Limb (tissue), 2 donors: Measurements from ENCODE around the gene ACAA1.
"Not testable (repeated sequence)": the region's sequence is repeated elsewhere in the genome, so short reads cannot be mapped to it uniquely, and the experiment has no call there.

ENCODE experiments used
- DNase-seq, 2 donors: peaks; one replicate each; pipeline ENCODE4 v3.0.0-alpha.2; 2016; ENCODE audit errors: extremely low spot score in 2 of 2

The ACAA1 gene, protein sequence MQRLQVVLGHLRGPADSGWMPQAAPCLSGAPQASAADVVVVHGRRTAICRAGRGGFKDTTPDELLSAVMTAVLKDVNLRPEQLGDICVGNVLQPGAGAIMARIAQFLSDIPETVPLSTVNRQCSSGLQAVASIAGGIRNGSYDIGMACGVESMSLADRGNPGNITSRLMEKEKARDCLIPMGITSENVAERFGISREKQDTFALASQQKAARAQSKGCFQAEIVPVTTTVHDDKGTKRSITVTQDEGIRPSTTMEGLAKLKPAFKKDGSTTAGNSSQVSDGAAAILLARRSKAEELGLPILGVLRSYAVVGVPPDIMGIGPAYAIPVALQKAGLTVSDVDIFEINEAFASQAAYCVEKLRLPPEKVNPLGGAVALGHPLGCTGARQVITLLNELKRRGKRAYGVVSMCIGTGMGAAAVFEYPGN

DNA sequence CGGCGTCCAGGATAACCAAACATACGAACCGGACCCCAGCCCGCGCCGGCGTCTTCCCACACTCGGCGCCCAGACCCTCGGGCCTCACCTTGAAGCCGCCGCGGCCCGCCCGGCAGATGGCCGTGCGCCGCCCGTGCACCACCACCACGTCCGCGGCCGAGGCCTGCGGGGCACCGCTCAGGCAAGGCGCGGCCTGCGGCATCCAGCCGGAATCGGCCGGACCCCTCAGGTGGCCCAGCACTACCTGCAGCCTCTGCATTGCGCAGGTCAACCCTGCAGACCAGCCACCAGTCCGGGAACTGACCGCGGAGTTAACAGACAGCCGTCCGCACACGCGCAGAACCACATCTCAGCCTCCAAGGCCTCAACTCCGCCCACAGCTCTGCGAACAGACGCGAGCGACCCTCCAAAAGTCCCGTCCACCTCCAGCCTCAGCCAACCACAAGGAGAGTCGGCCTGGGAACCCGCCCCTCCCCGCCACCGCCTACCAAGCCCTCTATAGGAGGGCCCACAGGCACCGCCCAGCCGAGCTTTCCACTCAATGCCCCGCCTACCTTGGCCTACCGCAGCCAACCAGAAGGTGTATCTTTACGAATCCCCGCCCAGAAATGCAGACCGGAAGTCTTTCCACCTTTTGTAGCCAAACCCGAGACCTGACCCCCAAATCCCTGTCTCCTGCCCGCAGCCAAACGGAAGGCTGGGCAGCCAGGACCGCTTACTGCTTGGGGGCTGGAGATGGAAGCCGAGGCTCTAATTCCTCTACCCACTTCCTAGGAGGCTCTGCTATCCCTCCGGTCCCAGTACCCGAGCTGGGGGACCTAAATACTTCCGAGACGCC lies at the start of gene ACAA1:
TSS of gene ACAA1 (minus strand) at position 351 of the 838 bp plus-strand sequence. CDS start at position 259, 92 bp downstream.
- peak; percentile 98 to 99 for DNase-seq

DNA sequence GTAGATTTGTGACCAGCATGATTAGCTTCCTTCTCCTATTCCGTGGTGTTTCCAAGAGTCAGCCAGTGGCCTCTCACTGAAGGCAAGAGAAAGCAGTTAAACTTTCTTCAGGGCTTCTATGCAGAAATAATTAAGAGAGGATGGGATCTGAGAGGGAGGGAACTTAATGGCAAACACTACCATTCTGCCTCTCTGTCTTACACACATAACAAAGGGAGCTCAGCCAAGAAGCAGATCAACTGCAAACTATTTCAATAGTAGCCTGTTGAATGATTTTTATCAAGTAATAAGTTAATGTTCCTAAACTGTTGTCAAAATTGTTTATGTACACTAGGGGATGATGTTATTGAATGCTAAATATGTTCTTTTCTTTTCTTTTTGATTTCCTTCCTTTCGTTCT lies 40.3 kb upstream of the ACAA1 start:
- DNase-seq: no peak

DNA sequence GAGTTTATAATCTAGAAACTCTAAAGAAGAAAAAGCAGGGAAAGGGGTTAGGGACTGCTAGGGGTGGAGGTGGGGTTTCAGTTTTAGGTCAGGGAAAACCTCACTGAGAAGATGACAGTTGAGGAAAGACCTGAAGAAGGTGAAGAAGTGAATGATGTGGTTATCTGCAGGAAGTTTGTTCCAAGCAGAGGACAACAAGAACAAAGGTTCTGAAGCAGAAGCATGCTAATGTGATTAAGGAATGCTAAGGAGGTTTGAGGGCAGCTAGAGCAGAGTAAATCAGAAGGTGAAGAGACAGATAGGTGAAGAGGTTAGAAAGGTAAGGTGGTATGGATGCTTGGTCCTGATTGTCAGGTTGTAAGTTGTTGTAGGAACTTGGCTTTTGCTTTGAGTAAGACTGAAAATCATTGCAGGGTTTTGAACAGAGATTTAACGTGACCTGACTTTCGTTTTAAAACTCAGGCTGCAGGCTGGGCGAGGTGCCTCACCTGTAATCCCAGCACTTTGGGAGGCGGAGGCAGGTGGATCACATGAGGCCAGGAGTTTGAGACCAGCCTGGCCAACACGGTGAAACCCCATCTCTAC lies 37.0 kb upstream of the ACAA1 start:
- no peak for DNase-seq

DNA sequence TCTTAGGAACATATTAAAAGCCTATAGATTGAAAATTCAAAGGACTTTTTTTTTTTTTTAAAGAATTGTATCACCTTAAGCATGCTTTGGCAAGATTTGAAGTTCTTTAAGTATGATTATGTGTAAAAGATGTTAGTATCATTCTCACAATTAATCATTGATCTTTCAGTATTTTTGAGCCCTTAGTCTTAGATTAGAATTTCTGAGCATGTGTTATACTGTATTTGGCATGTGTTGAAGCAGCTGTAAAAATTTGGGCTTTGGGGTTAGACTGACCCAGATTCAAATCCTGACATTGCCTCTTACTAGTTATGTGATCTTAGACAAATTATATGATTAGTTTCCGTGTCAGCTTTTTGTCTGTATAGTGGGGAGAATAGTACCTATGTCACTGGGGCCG lies 34.7 kb upstream of the ACAA1 start:
- no peak for DNase-seq

DNA sequence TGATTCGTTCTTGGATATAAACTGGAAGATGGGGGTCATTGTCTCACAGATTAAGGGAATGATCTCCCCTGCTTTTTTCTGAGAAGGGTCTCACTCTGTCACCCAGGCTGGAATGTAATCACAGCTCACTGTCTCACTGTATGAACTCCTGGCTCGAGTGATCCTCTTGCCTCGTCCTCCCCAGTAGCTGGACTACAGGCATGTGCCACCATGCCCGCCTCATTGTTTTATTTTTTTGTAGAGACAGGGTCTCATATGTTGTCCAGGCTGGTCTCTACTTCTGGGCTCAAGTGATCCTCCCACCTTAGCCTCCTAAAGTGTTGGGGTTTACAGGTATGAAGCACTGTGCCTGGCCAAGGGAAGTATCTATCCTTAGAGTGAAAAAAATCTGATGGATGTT lies 33.8 kb upstream of the ACAA1 start:
- DNase-seq: no peak

DNA sequence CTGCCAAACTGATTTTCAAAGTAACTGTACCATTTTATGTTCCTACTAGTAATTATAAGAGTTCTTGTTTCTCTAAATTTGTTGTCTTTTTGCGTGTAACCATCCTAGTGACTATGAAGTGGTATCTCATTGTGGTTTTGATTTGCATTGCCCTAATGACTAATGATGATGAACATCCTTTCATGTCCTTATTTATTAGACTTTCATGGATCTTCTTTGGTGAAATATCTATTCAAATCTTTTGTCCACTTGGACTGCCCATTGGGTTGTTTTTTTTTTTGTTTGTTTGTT lies 32.0 kb upstream of the ACAA1 start:
- no peak for DNase-seq

DNA sequence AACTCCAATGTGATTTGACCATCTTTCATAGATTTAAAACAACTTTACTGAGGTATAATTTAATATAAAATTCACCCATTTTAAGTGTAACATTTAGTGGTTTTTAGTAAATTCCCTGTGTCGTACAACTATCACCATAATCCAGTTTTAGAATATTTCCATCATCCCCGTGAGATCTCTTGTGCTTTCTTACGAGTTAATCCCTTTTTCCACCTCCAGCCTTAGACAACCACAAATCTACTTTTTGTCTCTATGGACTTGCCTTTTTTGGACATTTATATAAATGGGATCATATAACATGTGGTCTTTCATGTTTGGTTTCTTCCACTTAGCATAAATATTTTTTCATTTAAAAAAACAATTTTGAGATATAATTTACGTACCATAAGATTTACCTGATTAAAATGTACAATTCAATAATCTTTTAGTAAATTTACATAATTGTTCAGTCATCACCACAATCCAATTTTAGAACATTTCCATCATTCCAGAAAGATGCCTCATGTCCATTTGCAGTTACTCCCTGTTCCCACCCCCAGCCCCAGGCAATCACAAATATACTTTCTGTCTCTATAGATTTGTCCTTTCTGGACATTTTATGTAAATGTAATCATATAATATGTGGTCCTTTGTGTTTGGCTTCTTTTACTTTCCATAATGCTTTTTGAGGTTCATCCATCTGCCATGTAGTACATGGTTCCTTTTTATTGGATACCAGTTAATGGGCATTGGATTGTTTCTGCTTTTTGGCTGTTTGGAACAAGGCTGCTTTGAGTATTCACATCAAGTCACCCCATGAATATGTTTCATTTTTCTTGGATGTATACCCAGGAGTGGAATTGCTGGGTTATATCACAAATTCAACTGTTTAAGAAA lies 31.5 kb upstream of the ACAA1 start:
- no peak for DNase-seq

DNA sequence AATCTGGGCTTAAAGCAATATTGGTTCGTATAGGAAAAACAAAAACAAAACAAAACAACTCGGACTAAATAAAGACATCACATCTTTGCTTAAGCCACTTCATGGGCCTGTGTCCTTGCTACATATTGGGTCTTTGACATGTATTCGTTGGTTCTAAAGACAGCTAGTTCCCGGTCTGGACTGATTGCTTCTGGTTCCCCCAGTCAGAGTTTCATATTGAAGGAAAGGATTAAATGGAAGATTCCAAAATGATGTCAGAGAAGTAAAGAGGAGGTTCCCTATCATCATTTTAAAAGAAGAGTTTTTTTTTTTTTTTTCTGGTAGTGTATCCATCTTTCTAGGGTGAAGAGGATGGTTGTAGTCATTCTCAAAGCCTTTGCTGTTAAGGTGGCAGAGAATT lies 30.7 kb upstream of the ACAA1 start:
- DNase-seq: no peak

DNA sequence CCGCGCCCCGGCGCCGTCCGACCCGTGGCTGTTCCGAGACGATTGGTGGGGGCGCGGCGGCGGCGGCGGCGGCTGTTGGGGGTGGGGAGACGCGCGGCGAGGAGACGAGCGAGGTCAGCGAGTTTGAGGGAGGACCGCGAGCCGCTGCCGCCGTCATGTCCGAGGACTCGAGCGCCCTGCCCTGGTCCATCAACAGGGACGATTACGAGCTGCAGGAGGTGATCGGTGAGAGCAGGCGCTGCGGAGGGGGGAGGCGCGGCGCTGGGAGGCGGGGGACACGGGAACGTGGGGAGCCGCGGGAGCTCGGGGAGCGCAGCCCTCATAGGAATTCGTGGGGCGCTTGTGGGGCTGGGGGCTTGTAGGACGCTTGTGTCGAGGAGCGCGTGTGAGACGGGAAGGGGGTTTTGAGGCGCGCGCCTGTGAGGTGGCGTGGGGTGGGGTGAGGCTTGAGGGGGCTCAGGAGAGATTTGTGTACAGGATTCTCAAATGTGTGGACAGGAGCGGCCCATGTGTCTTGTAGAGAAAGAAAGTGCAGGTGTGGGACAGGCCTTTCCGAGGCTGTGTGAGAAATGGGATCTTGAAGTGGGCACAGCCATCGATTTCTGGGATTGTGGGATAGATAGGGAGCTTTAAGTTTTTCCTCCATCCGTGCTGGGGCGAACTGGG lies 28.9 kb upstream of the ACAA1 start:
- peak in 1 of 2 donors; percentile 20 for DNase-seq

DNA sequence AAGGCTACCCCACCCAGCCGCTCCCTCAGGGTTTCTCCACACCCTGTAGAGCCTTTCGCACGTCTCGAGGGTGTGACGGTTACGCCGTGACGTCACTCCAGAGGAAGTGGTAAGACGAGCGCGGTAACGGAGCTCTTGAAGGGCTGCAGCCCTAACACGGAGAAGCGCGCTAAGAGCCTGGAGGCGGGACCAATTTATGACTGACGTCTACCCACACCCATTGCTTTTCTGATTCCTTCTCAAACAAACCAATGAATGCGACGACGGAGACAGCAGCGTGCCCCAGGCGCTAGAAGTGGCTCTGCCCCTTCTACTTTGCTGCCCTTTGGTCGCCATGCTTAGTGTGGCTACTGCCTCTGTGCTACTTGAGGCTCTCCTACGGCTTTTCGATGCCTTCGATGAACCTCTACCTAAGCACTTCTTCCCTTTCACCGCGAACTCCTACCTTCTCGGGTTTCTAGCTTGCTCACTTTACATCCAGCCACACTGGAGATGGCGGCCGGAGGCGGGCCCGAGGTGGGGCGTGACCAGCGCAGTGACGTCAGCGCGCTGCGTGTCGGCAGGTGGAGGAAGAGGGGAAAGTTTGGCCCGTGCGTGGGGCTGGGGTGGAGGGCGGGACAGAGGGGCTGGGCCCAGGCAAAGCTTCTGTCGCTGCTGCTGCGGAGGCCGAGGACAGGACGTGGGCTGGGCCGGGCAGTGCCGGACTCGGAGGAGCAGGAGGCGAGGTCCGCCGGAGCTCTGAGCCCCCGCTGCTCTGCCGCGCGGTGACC lies 28.2 kb upstream of the ACAA1 start, which contains the start of gene OXSR1:
TSS of gene OXSR1 (plus strand) at position 586 of the 770 bp plus-strand sequence. CDS start 340 bp downstream, outside the sequence.
- peak; percentile 97 to 100 for DNase-seq

DNA sequence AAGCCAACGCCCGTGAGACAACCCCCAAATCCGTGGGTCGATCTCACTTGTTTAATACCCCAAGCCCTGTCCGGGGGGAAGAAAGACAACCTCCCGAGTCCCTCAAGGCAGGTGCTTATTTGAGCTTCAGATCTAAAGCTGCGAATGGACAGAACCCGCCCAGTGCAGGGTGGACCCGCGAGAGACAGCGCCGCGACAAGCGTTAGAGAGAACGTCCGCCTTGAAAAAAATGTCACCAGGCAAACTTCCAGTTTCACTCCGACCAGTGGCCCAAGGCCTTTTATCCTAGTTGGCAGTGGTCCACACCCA lies 27.7 kb upstream of the ACAA1 start:
- no peak for DNase-seq

DNA sequence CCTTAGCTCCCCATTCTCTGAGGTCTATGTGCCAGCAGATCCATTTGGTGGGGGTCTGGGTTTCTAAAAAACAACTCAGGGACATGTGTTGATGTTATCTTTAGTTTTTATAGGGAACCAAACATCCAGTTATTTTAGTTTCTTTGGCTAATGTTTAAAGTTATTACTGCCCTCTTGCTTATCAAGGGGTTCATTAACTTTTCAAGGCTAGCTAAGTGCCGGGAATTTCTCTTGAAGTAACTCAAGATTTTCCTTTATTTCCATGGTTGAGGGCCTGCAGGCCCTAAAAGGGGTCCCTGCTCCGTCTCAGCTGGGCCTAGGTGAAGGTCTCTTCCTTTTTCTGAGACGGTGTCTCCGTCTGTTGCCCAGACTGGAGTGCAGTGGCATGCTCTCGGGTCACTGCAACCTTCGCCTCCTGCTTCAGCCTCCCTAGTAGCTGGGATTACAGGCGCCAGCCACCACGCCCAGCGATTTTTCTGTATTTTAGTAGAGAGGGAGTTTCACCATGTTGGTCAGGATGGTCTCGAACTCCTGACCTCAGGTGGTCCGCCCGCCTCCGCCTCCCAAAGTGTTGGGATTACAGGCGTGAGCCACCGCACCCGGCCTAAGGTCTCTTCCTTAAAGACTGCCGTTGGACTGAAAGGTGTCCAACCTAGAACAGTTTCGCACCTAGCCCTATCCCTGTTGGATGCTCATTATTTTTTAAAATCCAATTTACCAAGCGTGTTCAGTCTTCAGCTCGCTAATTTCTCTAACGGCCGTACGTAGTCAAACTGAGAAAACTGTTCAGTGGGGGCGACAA lies 27.1 kb upstream of the ACAA1 start:
- DNase-seq: no peak

DNA sequence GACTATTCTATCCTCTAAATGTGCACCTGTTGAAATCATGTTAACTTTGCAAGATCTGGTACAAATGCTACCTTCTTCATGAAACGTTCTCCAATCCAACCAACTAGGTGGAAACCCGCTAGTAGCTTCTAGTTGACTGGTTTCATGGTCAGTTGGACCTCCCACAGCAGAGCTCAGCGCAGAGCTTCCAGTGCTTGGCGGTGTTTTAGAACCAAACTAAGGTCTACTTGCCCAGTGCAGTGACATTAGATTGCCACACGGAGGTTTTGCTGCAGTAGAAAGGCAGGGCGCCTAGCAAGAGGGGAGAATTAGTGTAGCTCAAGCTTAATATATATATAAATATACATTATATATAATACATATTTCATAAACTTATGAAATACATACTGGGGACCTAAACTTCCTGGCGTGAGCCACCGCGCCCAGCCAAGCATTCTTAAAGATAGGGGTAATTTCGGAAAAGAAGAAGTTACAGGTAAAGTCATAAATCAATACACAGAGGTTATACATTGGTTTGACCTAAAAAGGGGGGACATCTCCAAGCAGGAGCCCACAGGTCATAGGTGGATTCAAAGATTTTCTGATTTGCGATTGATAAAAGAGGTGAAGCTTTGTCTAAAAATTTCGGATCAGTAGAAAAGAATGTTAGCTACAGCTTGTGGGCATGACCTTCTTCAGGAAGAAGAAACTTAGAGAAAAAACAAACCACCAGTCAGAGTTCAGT lies 26.4 kb upstream of the ACAA1 start:
- no peak for DNase-seq

DNA sequence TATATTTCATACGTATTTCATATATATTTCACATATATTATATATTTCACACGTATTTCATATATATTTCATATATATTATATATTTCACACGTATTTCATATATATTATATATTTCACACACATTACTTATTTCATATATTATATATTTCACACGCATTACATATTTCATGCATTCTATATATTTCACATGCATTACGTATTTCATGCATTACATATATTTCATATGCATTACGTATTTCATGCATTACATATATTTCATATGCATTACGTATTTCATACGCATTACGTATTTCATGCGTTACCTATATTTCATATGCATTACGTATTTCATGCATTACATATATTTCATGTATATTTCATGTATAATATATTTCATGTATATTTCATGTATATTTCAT lies 23.8 kb upstream of the ACAA1 start:
- not testable (repeated sequence) for DNase-seq

DNA sequence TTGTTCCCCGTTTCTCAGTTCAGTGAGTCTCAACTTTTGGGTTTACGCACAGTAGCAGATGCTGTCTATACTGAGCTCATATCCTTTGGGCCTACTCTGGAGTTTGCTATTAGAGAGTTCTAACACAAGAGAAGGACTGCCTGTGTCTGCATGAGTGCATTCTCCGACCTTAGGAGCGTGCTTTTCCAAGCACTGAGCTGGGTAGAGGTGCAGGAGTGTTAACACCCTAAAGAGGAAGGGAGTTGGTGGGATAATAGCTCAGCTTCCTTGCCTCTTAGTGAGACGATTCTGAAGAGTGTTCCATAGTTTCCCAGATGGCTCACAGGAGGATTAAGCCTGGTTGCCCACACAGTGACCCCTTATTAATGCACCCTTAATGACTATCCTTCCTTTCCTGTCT lies 21.5 kb upstream of the ACAA1 start:
- DNase-seq: no peak

DNA sequence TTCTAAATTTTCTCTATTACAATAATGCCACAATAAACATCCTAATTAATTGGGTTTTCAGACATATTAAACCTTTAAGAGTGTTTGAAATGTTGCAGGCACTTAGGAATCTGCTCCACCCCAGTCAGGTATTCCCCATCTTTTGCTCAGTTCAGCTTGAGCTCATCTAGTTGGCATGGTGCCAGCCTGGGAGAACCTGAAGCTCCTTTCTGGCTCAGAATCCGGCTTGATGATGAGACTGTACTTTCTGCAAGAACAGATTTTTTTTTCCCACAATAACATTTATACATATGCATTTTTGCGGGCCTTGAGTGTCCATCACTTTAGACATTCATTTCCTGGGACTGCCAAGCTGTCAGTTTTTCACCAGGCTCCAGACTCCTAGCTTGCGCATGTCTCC lies 20.7 kb upstream of the ACAA1 start:
- DNase-seq: no peak

DNA sequence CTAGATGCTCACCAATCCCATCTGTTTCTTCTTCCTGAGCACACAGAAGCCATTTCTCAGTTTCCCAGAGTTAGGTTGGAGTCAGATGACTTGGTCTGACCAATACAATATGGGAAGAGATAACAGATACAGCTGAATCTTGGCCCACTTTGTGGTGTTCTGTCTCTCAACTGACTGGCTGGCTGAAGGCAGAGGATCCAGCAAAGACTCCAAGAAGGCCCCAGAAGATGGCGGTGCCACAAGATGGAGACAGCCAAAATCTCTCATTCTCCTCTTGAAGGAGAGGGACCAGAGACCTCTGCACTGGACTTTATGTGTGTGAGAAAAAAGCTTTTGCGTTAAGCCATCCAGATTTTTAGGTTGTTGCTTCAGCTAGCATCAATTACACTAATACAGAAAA lies 20.2 kb upstream of the ACAA1 start:
- DNase-seq: no peak

DNA sequence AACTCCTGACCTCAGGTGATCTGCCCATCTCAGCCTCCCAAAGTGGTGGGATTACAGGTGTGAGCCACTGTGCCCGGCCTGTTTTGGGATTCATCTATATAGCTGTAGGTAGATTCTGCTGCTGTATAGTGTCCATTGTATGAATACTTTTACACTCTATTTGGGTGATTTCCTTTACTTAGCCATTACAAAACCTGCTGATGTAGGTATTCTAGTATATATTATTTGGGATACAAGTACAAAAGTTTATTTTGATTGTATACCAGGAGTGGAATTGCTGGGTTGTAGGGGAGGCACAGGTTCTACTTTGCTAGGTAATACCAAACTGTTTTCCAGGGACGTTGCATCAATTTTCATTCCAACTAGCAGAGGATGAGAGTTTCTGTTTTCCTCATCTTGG lies 18.9 kb upstream of the ACAA1 start:
- no peak for DNase-seq
